NCI-H2107 treated with DMSO at 0.1 percent for 48 hours (cell line): Measurements from ENCODE around the gene PCNX4.

Experiments
- DNase-seq: peaks from one replicate; lab custom pipeline; 2025; ENCODE audit not compliant: unreplicated experiment; lab: John Stamatoyannopoulos, UW

Gene PCNX4

DNA sequence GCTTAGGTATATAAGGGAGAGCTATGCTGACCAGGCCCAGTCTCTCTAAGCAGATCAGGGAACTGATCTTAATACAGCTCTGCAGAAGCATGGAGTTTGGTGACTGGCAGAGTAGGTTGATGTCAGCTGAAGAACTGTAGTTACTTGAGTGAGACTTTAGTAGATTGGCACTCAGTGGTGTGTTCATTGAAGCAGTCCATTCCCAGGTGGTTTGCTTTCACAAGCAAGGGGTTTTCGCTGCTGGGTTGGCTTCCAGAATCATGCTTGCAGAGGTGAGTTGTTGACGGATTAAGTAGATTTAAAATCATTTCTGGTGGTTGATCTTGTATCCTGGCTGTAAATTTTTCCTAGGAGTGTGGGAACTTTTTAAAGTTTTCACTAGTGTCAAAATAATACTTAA lies 80.0 kb downstream of the PCNX4 start:
- DNase-seq = no peak

DNA sequence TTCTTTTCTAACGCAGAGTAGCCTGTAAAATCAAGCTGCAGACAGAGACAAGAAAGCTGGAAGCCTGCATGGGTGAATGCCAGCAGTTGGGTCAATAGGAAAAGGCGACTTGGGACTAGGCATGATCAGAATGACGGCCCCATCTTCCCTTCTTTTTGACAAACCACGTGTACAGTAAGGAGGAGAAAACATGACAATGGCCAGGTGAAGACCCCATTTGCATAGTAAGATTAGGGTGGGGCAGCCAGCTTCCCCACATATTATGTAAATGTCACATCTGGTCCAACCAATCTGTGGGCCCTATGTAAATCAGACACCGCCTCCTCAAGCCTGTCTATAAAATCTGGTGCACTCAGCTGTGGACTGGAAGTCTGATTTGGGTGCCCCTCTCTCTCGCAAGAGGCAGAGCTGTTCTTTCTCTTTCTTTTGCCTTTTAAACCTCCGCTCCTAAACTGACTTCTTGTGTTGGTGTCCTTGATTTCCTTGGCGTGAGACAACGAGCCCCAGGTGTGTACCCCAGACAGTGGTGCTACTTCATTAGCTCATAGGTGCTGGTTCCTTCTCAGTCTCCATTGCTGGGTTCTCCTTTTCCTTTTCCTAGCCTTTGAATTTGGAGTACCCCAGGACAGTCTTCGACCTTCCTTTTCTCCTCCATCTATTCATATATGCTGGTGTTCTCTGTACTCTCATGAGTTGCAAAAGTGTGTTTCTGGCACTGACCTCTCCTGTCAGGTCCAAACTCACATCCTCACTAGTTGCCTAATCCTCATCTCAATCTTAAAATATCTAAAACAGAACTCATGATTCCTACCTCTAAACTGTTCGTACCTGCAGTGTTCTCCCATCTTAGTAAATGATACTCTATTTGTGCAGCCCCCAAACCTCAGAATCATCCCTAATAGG lies 82.9 kb downstream of the PCNX4 start:
- no peak for DNase-seq

GRCh38 chr14:60175255-60175902 lies 83.7 kb downstream of the PCNX4 start:
- DNase-seq = no peak

DNA sequence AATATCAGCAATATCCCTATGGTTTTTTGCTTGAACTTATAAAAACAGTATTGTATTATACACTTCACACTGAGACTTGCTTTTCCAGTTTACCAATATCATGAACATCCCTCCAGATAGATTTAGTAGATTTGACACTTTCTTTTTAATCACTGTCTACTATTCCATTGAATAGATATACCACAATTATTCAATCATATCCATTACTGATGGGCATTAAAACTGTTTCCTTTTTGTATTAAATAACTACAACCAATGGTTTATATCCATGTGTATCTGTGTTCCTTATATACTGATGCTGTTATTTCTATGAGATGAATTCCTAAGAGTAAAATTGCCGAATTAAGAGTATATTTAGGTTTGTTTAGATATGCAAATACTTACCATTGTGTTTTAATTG lies 86.4 kb downstream of the PCNX4 start:
- no peak for DNase-seq

DNA sequence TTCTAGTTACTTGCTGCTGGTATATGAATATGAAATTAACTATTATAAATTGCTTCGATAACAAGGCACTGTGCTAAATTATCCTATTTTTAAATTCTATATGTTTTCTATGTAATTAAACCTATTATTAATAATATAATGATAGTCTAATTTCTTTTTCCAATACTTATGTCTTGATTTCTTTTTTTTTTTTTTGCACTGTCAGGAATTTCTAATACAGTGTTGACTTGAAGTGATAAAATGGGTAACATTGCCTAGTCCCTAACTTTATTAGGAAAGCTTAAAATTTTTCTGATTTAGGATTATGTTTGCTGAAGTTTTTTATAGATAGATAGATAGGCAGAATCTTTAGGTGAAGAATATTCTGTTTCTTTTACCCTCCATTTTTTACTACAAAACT lies 87.1 kb downstream of the PCNX4 start:
- no peak for DNase-seq

DNA sequence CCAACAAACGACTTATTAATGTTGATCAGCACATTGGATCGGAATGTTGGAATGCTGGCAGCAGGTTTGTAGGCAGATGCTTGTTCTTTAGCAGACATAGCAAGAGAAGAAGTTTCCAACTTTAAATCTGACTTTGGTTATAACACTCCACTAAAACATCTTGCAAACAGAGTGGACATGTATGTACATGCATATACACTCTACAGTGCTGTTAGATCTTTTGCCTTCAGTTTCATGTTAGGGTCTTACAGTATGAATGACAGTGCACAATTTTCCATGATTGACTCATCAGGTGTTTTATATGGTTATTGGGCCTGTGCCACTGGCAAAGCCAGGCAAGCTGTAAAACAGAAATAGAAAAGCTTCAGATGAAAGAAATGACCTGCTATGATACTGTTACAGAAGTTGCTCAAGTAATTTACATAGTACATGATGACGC lies 87.7 kb downstream of the PCNX4 start:
- DNase-seq = no peak

DNA sequence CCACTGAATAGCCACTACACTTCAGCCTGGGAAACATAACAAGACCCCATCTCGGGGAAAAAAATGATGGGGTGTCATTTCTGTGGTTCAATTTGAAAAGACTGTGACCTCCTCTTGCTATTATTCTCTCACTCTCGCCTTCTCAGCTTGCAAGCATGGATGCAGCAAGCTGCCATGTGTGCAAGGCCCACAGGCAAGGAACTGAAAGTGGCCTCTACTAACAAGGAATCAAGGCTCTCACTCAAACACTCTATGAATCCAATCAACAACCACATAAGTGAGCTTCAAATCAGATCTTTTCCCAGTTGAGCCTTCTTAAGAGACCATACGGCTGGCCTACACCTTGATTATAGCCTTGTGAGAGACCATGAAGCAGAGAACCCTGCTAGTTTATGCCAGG lies 91.4 kb downstream of the PCNX4 start:
- DNase-seq = no peak

DNA sequence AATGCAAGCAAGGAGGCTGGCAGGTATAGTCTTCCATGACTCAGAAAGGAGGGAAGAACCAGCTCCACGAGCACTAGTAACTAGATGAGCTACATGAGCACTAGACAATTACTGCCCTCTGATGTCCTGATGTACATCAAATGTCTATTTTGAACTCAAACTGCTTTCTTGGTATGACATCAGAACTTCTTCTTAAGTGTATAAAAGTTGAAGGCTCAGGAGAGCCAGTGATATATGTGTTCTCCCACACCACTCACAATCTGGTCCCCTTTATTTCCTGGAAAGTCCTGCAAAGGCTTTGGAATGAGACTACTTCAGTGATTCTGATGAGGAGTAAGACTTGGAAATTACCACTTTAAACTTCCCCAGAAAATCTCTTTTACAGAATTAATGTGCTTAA lies 92.0 kb downstream of the PCNX4 start:
- DNase-seq = peak; percentile 57

DNA sequence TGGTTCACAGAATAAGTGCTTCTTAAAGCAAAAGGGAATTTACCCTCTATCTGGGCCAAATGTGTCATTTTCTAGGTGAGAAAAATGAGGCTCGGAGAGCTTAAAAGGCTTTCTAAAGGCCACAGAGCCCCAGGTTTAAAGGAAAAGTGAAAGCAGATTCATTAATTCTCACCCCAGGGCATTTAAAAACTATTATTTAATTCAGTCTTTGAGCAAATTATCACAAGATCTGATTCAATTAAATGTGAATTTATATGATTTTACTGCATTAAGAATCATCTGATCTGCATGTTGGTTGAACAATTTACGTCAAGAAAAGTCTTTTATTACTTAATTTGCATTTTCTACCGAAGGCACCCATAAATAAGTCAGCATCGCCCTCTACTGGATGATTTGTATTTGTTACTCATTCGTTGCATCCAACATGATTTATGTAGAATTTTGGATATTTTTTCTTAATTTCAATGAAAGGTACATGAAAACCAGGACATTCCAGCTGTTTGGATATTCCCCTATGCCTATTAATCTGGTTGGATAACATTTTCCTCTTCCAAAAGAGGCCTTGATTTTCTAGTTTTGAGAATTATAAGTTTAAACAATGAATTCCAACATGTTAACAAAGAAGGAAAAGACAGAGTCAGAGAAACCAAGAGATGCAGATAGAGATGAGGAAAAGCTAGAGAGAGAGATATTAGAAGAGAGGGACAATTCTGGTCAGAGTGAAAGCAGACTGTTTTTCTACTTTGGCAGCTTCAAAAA lies 92.6 kb downstream of the PCNX4 start:
- peak; percentile 95 for DNase-seq

DNA sequence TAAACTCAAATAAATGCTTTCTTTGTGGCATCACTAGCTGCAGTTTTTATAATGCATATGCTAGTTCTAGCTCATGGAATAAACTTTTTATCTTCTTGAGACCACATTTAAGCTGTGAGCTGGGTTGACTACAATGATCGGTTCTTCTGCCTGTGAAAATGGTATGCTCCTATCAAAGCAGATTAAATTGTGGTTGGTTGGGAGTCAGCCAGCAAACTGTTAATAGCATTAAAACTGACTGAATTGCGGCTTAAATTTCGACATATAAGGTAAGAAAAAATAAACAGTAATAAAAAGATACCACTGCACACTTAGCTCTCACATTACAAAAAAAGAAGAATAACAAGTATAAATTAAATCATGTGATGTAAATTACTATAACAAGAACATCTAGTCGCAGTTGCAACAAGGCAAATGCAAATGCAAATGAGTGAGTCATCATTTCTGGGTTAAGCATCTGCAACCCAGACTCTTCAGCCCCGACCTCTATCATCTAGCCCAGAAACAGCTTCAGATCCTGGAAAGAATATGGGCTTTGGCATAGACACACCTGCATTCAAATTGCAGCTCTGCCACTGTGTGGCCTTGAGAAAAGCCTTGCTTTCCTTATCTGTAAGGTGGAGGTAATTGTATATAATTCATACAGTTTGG lies 93.3 kb downstream of the PCNX4 start:
- peak; percentile 64 for DNase-seq

- DNase-seq = no peak
These were observed 96.4 kb downstream of the PCNX4 start for GRCh38 chr14:60188115-60188514.

DNA sequence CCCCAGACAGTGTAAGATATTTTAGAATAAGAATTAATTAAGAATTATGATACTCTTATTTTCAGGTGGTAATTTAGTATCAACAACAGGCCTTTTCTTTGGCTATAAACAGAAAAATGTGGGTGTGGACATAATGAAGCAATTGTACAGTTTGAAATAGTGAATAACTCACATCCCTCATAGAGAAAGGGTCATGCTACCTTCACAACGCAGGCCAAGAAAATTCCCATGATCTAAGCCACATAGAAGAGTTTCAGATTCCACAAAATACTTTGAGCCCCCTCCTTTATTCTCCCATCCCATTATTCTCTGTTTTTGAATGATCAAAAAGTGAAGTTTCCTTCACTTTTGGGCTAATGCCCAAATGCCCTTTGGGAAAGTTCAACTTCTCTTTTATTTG lies 97.0 kb downstream of the PCNX4 start:
- DNase-seq = no peak

GRCh38 chr14:60189923-60190840 lies 98.5 kb downstream of the PCNX4 start:
- DNase-seq = peak; percentile 25

GRCh38 chr14:60195179-60195810 lies 103.6 kb downstream of the PCNX4 start:
- peak; percentile 61 for DNase-seq

GRCh38 chr14:60196291-60196690 lies 104.6 kb downstream of the PCNX4 start:
- no peak for DNase-seq

GRCh38 chr14:60197629-60198303 lies 106.0 kb downstream of the PCNX4 start:
- DNase-seq = no peak

DNA sequence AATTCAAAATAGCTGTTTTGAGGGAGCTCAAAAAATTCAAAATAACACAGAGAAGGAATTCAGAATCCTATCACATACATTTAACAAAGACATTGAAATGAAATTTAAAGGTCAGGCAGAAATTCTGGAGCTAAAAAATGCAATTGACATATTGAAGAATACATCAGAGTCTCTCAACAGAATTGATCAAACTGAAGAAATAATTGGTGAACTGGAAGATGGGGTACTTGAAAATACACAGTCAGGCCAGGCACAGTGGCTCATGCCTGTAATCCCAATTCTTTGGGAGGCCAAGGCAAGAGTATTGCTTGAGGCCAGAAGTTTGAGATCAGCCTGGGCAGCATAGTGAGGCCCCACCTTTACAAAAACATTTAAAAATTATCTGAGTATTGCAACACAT lies 107.6 kb downstream of the PCNX4 start:
- DNase-seq = no peak

DNA sequence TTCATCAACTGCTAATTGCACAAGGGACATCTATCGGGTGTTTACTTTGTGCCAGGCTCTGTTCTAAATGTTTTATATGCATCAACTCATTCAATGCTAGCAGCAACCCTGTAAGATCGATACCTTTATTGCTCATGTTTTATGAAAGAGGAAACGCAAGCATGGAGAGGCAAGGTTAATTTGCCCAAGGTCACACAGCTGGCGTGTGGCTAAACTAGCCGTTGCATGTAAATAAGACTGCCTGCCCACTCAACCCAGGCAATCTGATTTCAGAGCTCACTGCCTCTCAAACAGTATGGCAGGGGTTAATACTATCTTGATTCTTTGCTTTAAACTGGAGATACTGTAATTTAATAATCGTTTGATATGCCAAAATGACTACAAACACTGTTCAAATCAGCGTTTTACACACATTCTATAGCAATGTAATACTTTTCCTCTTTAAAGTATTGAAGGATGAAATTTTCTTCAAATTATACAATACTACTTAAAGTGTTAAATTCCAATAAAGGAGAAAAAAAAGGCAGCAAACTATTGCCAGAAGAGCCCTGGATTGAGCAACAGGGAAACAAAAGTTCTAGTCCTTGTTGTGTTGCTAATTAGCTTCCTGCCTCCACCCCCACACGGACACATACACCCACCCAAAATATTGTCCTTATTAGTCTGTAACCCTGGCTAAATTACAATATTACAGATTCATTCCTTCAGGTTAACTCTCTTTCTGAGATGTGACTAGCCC lies 112.5 kb downstream of the PCNX4 start:
- DNase-seq = no peak
